ENCODE measurements around the gene WDR12.
"Not testable (repeated sequence)": the region's sequence is repeated elsewhere in the genome, so short reads cannot be mapped to it uniquely, and the experiment has no call there.

WDR12 gene

GRCh38 chr2:202911512-202912341, at the start of gene WDR12, which contains the start of gene CARF:
WDR12 (minus strand) TSS chr2:202911673; CDS start chr2:202911476, 197 bp downstream.
CARF (plus strand) TSS chr2:202912275; CDS start chr2:202941903, 29,628 bp downstream.
- DNase-seq (ENCODE audit: low read depth in 2 of 2) = peak; percentile 80 to 87

- no peak for DNase-seq (ENCODE audit: low read depth in 2 of 2)
Observed at GRCh38 chr2:202960524-202960923, 49.1 kb upstream of the WDR12 start.

GRCh38 chr2:202950592-202950991, 39.1 kb upstream of the WDR12 start:
- DNase-seq (ENCODE audit: low read depth in 2 of 2) = no peak

GRCh38 chr2:202949333-202949732, 37.9 kb upstream of the WDR12 start:
- DNase-seq (ENCODE audit: low read depth in 2 of 2) = not testable (repeated sequence)

GRCh38 chr2:202945497-202945896, 34.0 kb upstream of the WDR12 start:
- DNase-seq (ENCODE audit: low read depth in 2 of 2) = no peak

GRCh38 chr2:202944816-202945215, 33.3 kb upstream of the WDR12 start:
- DNase-seq (ENCODE audit: low read depth in 2 of 2) = no peak

GRCh38 chr2:202944408-202944807, 32.9 kb upstream of the WDR12 start:
- DNase-seq (ENCODE audit: low read depth in 2 of 2) = no peak

GRCh38 chr2:202941771-202942170, 30.3 kb upstream of the WDR12 start:
- DNase-seq (ENCODE audit: low read depth in 2 of 2) = no peak

- no peak for DNase-seq (ENCODE audit: low read depth in 2 of 2)
Observed at GRCh38 chr2:202938960-202939359, 27.5 kb upstream of the WDR12 start.

- no peak for DNase-seq (ENCODE audit: low read depth in 2 of 2)
Observed at GRCh38 chr2:202934456-202934855, 23.0 kb upstream of the WDR12 start.

- no peak for DNase-seq (ENCODE audit: low read depth in 2 of 2)
Observed at GRCh38 chr2:202933958-202934357, 22.5 kb upstream of the WDR12 start.

GRCh38 chr2:202933139-202933510, 21.7 kb upstream of the WDR12 start:
- DNase-seq (ENCODE audit: low read depth in 2 of 2) = no peak

GRCh38 chr2:202932425-202933138, 21.1 kb upstream of the WDR12 start:
- no peak for DNase-seq (ENCODE audit: low read depth in 2 of 2)

- no peak for DNase-seq (ENCODE audit: low read depth in 2 of 2)
Observed at GRCh38 chr2:202918860-202919259, 7.4 kb upstream of the WDR12 start.

- DNase-seq (ENCODE audit: low read depth in 2 of 2) = peak in 1 of 2 donors; percentile 1
Observed at GRCh38 chr2:202912342-202913201, 1.1 kb upstream of the WDR12 start.

GRCh38 chr2:202911203-202911511, 316 bp downstream of the WDR12 start:
- DNase-seq (ENCODE audit: low read depth in 2 of 2) = no peak

GRCh38 chr2:202910698-202911097, 775 bp downstream of the WDR12 start:
- no peak for DNase-seq (ENCODE audit: low read depth in 2 of 2)

GRCh38 chr2:202910250-202910649, 1.2 kb downstream of the WDR12 start:
- DNase-seq (ENCODE audit: low read depth in 2 of 2) = not testable (repeated sequence)

GRCh38 chr2:202909394-202910192, 1.9 kb downstream of the WDR12 start:
- DNase-seq (ENCODE audit: low read depth in 2 of 2) = no peak

- DNase-seq (ENCODE audit: low read depth in 2 of 2) = no peak
Observed at GRCh38 chr2:202908186-202908585, 3.3 kb downstream of the WDR12 start.

GRCh38 chr2:202905507-202905906, 6.0 kb downstream of the WDR12 start:
- DNase-seq (ENCODE audit: low read depth in 2 of 2) = not testable (repeated sequence)
